ENCODE results near the gene ATG13.

DNA sequence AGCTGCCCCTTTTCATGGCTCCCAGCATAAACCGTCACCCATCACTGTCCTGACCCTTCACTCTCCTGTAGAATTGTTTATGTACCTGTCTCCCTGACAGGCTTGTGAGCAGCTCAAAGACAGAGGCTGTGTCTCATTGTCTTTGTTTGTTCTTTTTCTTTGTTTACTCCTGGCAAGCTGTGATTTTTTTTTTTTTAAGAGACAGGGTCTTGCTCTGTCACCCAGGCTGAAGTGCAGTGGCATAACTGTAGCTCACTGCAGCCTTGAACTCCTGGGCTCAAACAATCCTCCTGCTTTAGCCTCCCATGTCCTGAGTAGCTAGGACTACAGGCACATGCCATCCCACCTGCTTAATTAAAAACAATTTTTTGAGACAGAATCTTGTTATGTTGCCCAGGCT lies 73.3 kb downstream of the ATG13 start:
- TF ChIP-seq, protein P1, sequence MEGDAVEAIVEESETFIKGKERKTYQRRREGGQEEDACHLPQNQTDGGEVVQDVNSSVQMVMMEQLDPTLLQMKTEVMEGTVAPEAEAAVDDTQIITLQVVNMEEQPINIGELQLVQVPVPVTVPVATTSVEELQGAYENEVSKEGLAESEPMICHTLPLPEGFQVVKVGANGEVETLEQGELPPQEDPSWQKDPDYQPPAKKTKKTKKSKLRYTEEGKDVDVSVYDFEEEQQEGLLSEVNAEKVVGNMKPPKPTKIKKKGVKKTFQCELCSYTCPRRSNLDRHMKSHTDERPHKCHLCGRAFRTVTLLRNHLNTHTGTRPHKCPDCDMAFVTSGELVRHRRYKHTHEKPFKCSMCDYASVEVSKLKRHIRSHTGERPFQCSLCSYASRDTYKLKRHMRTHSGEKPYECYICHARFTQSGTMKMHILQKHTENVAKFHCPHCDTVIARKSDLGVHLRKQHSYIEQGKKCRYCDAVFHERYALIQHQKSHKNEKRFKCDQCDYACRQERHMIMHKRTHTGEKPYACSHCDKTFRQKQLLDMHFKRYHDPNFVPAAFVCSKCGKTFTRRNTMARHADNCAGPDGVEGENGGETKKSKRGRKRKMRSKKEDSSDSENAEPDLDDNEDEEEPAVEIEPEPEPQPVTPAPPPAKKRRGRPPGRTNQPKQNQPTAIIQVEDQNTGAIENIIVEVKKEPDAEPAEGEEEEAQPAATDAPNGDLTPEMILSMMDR (IDR thresholded peaks at IDR 0.05; ENCODE audit: low read length), result no peak
- TF ChIP-seq EZH2 (optimal IDR thresholded peaks at IDR 0.05; ENCODE audit: low read depth, low read length), result no peak
- no peak for TF ChIP-seq EZH2phosphoT487 (IDR thresholded peaks at IDR 0.05; ENCODE audit: low read length)

Data from MM.1S (cell line).